Neutrophil (primary cell): ENCODE results near the gene DGCR8.

ENCODE experiments used
- H3K27ac ChIP-seq: fragments of 200-600 bp; sonication (generic); 2 replicates; pipeline ENCODE4 v1.5.1; 2016; ENCODE audit warnings: mild to moderate bottlenecking, moderate library complexity
- H3K27me3 ChIP-seq: fragments of 200-600 bp; sonication (generic); 2 replicates; pipeline ENCODE4 v1.6.0; 2016; ENCODE audit warnings: mild to moderate bottlenecking
- H3K36me3 ChIP-seq: fragments of 200-600 bp; sonication (generic); 2 replicates; pipeline ENCODE4 v1.5.1; 2017
- H3K4me1 ChIP-seq, 2 experiments: fragments of 200-600 bp in 1 of 2; sonication (generic) in 1 of 2; 1 replicate in 1 of 2; 2 replicates in 1 of 2; pipeline versions ENCODE4 v1.5.1 to v1.6.1; 2013 to 2016; ENCODE audit warnings: low read depth in 1 of 2, low read length in 1 of 2, mild to moderate bottlenecking in 1 of 2, moderate library complexity in 1 of 2; ENCODE audit not compliant: control insufficient read depth in 1 of 2, insufficient read depth in 1 of 2
- H3K4me3 ChIP-seq, 2 experiments: fragments of 200-600 bp in 1 of 2; sonication (generic) in 1 of 2; 1 replicate in 1 of 2; 2 replicates in 1 of 2; pipeline ENCODE4 v1.5.1; 2013 to 2016; ENCODE audit warnings: low read depth in 1 of 2, low read length in 1 of 2, mild to moderate bottlenecking in 1 of 2, moderate library complexity in 1 of 2
- H3K9me3 ChIP-seq: fragments of 200-600 bp; sonication (generic); 2 replicates; pipeline ENCODE4 v1.5.1; 2016
- CTCF ChIP-seq: fragments of 200-600 bp; sonication (generic); IDR thresholded peaks from 2 replicates; pipeline ENCODE4 v1.5.1; 2016; ENCODE audit warnings: antibody characterized with exemption

Gene DGCR8

GRCh38 chr22:20110359-20110985 lies 30.4 kb downstream of the DGCR8 start:
- H3K4me3 ChIP-seq, result no peak overlapping the region
- H3K4me1 ChIP-seq, result no peaks in the 10 kb centered on the region
- no peak overlapping the region for H3K27ac ChIP-seq
- H3K27me3 ChIP-seq, result no peaks in the 10 kb centered on the region
- peaks cover 93% of the 10 kb centered on the region for H3K36me3 ChIP-seq
- no peaks in the 10 kb centered on the region for H3K9me3 ChIP-seq
- TF ChIP-seq CTCF, result no peak

GRCh38 chr22:20111045-20111688 lies 31.1 kb downstream of the DGCR8 start:
- Histone ChIP-seq H3K27ac (no peak overlapping the region), H3K4me3 (no peak overlapping the region), H3K4me1 (peaks cover 3 to 5% of the 10 kb centered on the region in 2 experiments), H3K36me3 (peaks cover 87% of the 10 kb centered on the region), H3K27me3 (no peaks in the 10 kb centered on the region), H3K9me3 (no peaks in the 10 kb centered on the region)
- TF ChIP-seq CTCF, result no peak

- Histone ChIP-seq H3K9me3 (no peaks in the 10 kb centered on the region), H3K4me3 (no peak overlapping the region), H3K4me1 (peaks cover 10 to 11% of the 10 kb centered on the region in 2 experiments), H3K27me3 (no peaks in the 10 kb centered on the region), H3K36me3 (peaks cover 79% of the 10 kb centered on the region), H3K27ac (no peak overlapping the region)
- no peak for TF ChIP-seq CTCF
Observed at GRCh38 chr22:20111689-20112622, 31.9 kb downstream of the DGCR8 start.

GRCh38 chr22:20112623-20113511 lies 32.8 kb downstream of the DGCR8 start:
- Histone ChIP-seq H3K4me1 (peaks cover 14 to 18% of the 10 kb centered on the region in 2 experiments), H3K9me3 (no peaks in the 10 kb centered on the region), H3K4me3 (no peak overlapping the region), H3K36me3 (peaks cover 70% of the 10 kb centered on the region), H3K27me3 (no peaks in the 10 kb centered on the region), H3K27ac (no peak overlapping the region)
- TF ChIP-seq CTCF, result no peak
